CD4-positive, alpha-beta T cell treated with Interleukin-6 at 100 ng/mL for 8 hours (primary cell): Measurements from ENCODE around the gene ATP4B.

Source experiments
- DNase-seq: peaks from one replicate; pipeline ENCODE4 v3.0.0-alpha.2; 2020; ENCODE audit warnings: mixed read lengths, low spot score

ATP4B gene

GRCh38 chr13:113657851-113658741 lies at the start of gene ATP4B:
TSS of gene ATP4B (minus strand) at chr13:113658198. CDS start at chr13:113658144, 54 bp downstream.
- no peak for DNase-seq

- DNase-seq = no peak
Measured at GRCh38 chr13:113672002-113672651, 14.1 kb upstream of the ATP4B start.

- no peak for DNase-seq
Measured at GRCh38 chr13:113671066-113672001, 13.3 kb upstream of the ATP4B start.

GRCh38 chr13:113670541-113670940 lies 12.5 kb upstream of the ATP4B start:
- DNase-seq = no peak

- no peak for DNase-seq
Measured at GRCh38 chr13:113669755-113670341, 11.8 kb upstream of the ATP4B start.

GRCh38 chr13:113669231-113669754 lies 11.3 kb upstream of the ATP4B start:
- no peak for DNase-seq

GRCh38 chr13:113668491-113668971 lies 10.5 kb upstream of the ATP4B start:
- no peak for DNase-seq

GRCh38 chr13:113667771-113668490 lies 9.9 kb upstream of the ATP4B start:
- no peak for DNase-seq

- DNase-seq = no peak
Measured at GRCh38 chr13:113666951-113667701, 9.1 kb upstream of the ATP4B start, which contains the start of gene GRK1. TSS of gene GRK1 (plus strand) at chr13:113667219. CDS start at chr13:113667387, 168 bp downstream.

- DNase-seq = no peak
Measured at GRCh38 chr13:113666329-113666670, 8.3 kb upstream of the ATP4B start.

- DNase-seq = no peak
Measured at GRCh38 chr13:113665597-113666328, 7.8 kb upstream of the ATP4B start.

- DNase-seq = no peak
Measured at GRCh38 chr13:113664751-113665596, 7.0 kb upstream of the ATP4B start.

GRCh38 chr13:113663934-113664333 lies 5.9 kb upstream of the ATP4B start:
- no peak for DNase-seq

- DNase-seq = no peak
Measured at GRCh38 chr13:113661509-113661908, 3.5 kb upstream of the ATP4B start.

GRCh38 chr13:113660066-113660465 lies 2.1 kb upstream of the ATP4B start:
- DNase-seq = no peak

GRCh38 chr13:113659337-113659736 lies 1.3 kb upstream of the ATP4B start:
- no peak for DNase-seq

GRCh38 chr13:113658836-113659235 lies 838 bp upstream of the ATP4B start:
- no peak for DNase-seq
